ENCODE results near the gene ATOH8.
A peak's percentile ranks its signal among the peaks of the same experiment; 100 is the strongest.

ATOH8 gene

GRCh38 chr2:85787282-85787980, 33.6 kb downstream of the ATOH8 start:
- H3K36me3 Mint-ChIP-seq (ENCODE audit: low read depth), result no peaks in the 10 kb centered on the region
- H3K4me1 Mint-ChIP-seq, result peaks cover 47% of the 10 kb centered on the region

GRCh38 chr2:85787981-85788340, 34.2 kb downstream of the ATOH8 start:
- Mint-ChIP-seq H3K4me3 (no peak overlapping the region), H3K27me3 (ENCODE audit: low read depth, poor library complexity) (peaks cover 7% of the 10 kb centered on the region), H3K36me3 (ENCODE audit: low read depth) (no peaks in the 10 kb centered on the region), H3K4me1 (peaks cover 53% of the 10 kb centered on the region), H3K27ac (no peak overlapping the region), H3K9me3 (no peaks in the 10 kb centered on the region)
- TF ChIP-seq CTCF (IDR thresholded peaks at IDR 0.05), result no peak
- no peak for DNase-seq

More at GRCh38 chr2:85787282-85787980, 33.6 kb downstream of the ATOH8 start:
- Mint-ChIP-seq H3K27me3 (ENCODE audit: low read depth, poor library complexity) (peaks cover 9% of the 10 kb centered on the region), H3K27ac (no peak overlapping the region), H3K9me3 (no peaks in the 10 kb centered on the region), H3K4me3 (no peak overlapping the region)
- no peak for DNase-seq
- TF ChIP-seq CTCF (IDR thresholded peaks at IDR 0.05), result no peak

- no peak overlapping the region for H3K4me3 Mint-ChIP-seq
- TF ChIP-seq CTCF (IDR thresholded peaks at IDR 0.05), result no peak
- no peaks in the 10 kb centered on the region for H3K9me3 Mint-ChIP-seq
- no peak for DNase-seq
- no peak overlapping the region for H3K27ac Mint-ChIP-seq
- peaks cover 5% of the 10 kb centered on the region for H3K27me3 Mint-ChIP-seq (ENCODE audit: low read depth, poor library complexity)
- H3K4me1 Mint-ChIP-seq, result peaks cover 57% of the 10 kb centered on the region
- H3K36me3 Mint-ChIP-seq (ENCODE audit: low read depth), result no peaks in the 10 kb centered on the region
These were observed 34.8 kb downstream of the ATOH8 start for GRCh38 chr2:85788603-85789002.

- no peak for TF ChIP-seq CTCF (IDR thresholded peaks at IDR 0.05)
- Mint-ChIP-seq H3K36me3 (ENCODE audit: low read depth) (no peaks in the 10 kb centered on the region), H3K4me3 (no peak overlapping the region), H3K27me3 (ENCODE audit: low read depth, poor library complexity) (peaks cover 3% of the 10 kb centered on the region), H3K4me1 (peaks cover 62% of the 10 kb centered on the region), H3K27ac (no peak overlapping the region), H3K9me3 (no peaks in the 10 kb centered on the region)
- no peak for DNase-seq
These were observed 35.5 kb downstream of the ATOH8 start for GRCh38 chr2:85789271-85789670.

GRCh38 chr2:85790032-85790431, 36.2 kb downstream of the ATOH8 start:
- no peak overlapping the region for H3K4me3 Mint-ChIP-seq
- H3K36me3 Mint-ChIP-seq (ENCODE audit: low read depth), result no peaks in the 10 kb centered on the region
- no peaks in the 10 kb centered on the region for H3K9me3 Mint-ChIP-seq
- no peak for TF ChIP-seq CTCF (IDR thresholded peaks at IDR 0.05)
- peaks cover 61% of the 10 kb centered on the region for H3K4me1 Mint-ChIP-seq
- DNase-seq, result no peak
- peaks cover 3% of the 10 kb centered on the region for H3K27me3 Mint-ChIP-seq (ENCODE audit: low read depth, poor library complexity)
- H3K27ac Mint-ChIP-seq, result no peak overlapping the region

GRCh38 chr2:85790499-85791188, 36.9 kb downstream of the ATOH8 start:
- TF ChIP-seq CTCF (IDR thresholded peaks at IDR 0.05), result no peak
- Mint-ChIP-seq H3K27me3 (ENCODE audit: low read depth, poor library complexity) (peaks cover 3% of the 10 kb centered on the region), H3K4me3 (no peak overlapping the region), H3K9me3 (no peaks in the 10 kb centered on the region), H3K36me3 (ENCODE audit: low read depth) (no peaks in the 10 kb centered on the region), H3K4me1 (peaks cover 62% of the 10 kb centered on the region), H3K27ac (peak overlapping the region; percentile 40)
- DNase-seq, result no peak

All from nephron progenitor cell (in vitro differentiated cells).